T-helper 2 cell treated with Interferon-gamma antibody and Interleukin-4, amounts not matched to agents 100 ng/mL and 5 ng/mL, for 36 hours (primary cell): ENCODE data around the gene LRRC2. TPM values are rescaled to one million over a fixed set of nuclear protein-coding genes. Genes with fewer than 3 reads are reported as not detected.

Experiments used
- intact Hi-C: fragments of 100-400 bp; cut with micrococcal nuclease; formaldehyde crosslinking; loops from one replicate; pipeline ENCODE4 v1.15.1; 2023
- total RNA-seq: library from RNA; stranded (reverse); gene quantifications from 2 replicates; pipeline ENCODE4 v1.2.3, GENCODE V29; 2022

LRRC2 gene
- total RNA-seq, 1 donor from 2014 or later, result not detected

- intact Hi-C loops, result no loop called here
These were observed 83.3 kb downstream of the LRRC2 start for GRCh38 chr3:46482632-46483350.

GRCh38 chr3:46481636-46482035 lies 84.5 kb downstream of the LRRC2 start:
- intact Hi-C loops, result no loop called here

GRCh38 chr3:46480491-46481195 lies 85.5 kb downstream of the LRRC2 start:
- intact Hi-C loops, result no loop called here

GRCh38 chr3:46479696-46480095 lies 86.4 kb downstream of the LRRC2 start:
- intact Hi-C loops, result no loop called here

- intact Hi-C loops, result no loop called here
These were observed 87.1 kb downstream of the LRRC2 start for GRCh38 chr3:46479021-46479420.

GRCh38 chr3:46478341-46478740 lies 87.8 kb downstream of the LRRC2 start:
- intact Hi-C loops, result no loop called here

- intact Hi-C loops, result no loop called here
These were observed 88.3 kb downstream of the LRRC2 start for GRCh38 chr3:46477756-46478155.

- intact Hi-C loops, result no loop called here
These were observed 89.0 kb downstream of the LRRC2 start for GRCh38 chr3:46477145-46477544.

- intact Hi-C loops, result no loop called here
These were observed 93.4 kb downstream of the LRRC2 start for GRCh38 chr3:46472736-46473135.

GRCh38 chr3:46471371-46471914 lies 94.7 kb downstream of the LRRC2 start:
- intact Hi-C loops, result no loop called here

GRCh38 chr3:46470831-46471230 lies 95.3 kb downstream of the LRRC2 start:
- intact Hi-C loops, result no loop called here

GRCh38 chr3:46469680-46470357 lies 96.3 kb downstream of the LRRC2 start:
- intact Hi-C loops, result no loop called here

- intact Hi-C loops, result no loop called here
These were observed 97.1 kb downstream of the LRRC2 start for GRCh38 chr3:46468753-46469600.

GRCh38 chr3:46467562-46467961 lies 98.5 kb downstream of the LRRC2 start:
- intact Hi-C loops, result no loop called here

- intact Hi-C loops, result no loop called here
These were observed 99.2 kb downstream of the LRRC2 start for GRCh38 chr3:46466871-46467403.

GRCh38 chr3:46466273-46466672 lies 99.8 kb downstream of the LRRC2 start:
- intact Hi-C loops, result no loop called here

Other genes with a start within 250 kb of the LRRC2 start
- 19.8 and 19.9 TPM in 2 replicates for gene CCR2, start 212.2 kb downstream of the LRRC2 start, total RNA-seq
- gene CCR5, start 195.4 kb downstream of the LRRC2 start, total RNA-seq, result 8.9 TPM in 2 replicates
- gene CCRL2, start 159.0 kb downstream of the LRRC2 start, total RNA-seq, result 3.5 and 4.1 TPM in 2 replicates
- not detected in 2 replicates for gene LTF, start 101.4 kb downstream of the LRRC2 start, total RNA-seq
- gene RTP3, start 68.3 kb downstream of the LRRC2 start, total RNA-seq, result not detected in 2 replicates
- not detected in 2 replicates for gene FAM240A, start 46.2 kb upstream of the LRRC2 start, total RNA-seq
- gene ALS2CL, start 127.4 kb upstream of the LRRC2 start, total RNA-seq, result 3.2 and 3.5 TPM in 2 replicates
- 0.23 TPM in 1 of 2 replicates, not detected in the other for gene TMIE, start 135.1 kb upstream of the LRRC2 start, total RNA-seq
- not detected in 2 replicates for gene PRSS50, start 151.6 kb upstream of the LRRC2 start, total RNA-seq